Measurements from ENCODE around the gene MAN2A1. TPM values are rescaled to one million over a fixed set of nuclear protein-coding genes. Genes with fewer than 3 reads are reported as not detected.

The MAN2A1 gene
- total RNA-seq, 1 donor from 2014 or later, result 21.3 TPM

- H3K4me1 Mint-ChIP-seq, result no peaks in the 10 kb centered on the region
- no peak overlapping the region for H3K4me3 Mint-ChIP-seq
- H3K36me3 Mint-ChIP-seq, result peaks cover 13% of the 10 kb centered on the region
- no peaks in the 10 kb centered on the region for H3K27me3 Mint-ChIP-seq (ENCODE audit: low read depth)
- TF ChIP-seq, protein P1, sequence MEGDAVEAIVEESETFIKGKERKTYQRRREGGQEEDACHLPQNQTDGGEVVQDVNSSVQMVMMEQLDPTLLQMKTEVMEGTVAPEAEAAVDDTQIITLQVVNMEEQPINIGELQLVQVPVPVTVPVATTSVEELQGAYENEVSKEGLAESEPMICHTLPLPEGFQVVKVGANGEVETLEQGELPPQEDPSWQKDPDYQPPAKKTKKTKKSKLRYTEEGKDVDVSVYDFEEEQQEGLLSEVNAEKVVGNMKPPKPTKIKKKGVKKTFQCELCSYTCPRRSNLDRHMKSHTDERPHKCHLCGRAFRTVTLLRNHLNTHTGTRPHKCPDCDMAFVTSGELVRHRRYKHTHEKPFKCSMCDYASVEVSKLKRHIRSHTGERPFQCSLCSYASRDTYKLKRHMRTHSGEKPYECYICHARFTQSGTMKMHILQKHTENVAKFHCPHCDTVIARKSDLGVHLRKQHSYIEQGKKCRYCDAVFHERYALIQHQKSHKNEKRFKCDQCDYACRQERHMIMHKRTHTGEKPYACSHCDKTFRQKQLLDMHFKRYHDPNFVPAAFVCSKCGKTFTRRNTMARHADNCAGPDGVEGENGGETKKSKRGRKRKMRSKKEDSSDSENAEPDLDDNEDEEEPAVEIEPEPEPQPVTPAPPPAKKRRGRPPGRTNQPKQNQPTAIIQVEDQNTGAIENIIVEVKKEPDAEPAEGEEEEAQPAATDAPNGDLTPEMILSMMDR (IDR thresholded peaks at IDR 0.05; ENCODE audit: unreplicated experiment), result no peak
- DNase-seq (ENCODE audit: low spot score in 2 of 2, unreplicated experiment in 2 of 2), result no peak
- peaks cover 5% of the 10 kb centered on the region for H3K9me3 Mint-ChIP-seq
- H3K27ac Mint-ChIP-seq, result no peak overlapping the region
Observed at GRCh38 chr5:109784687-109785086, 95.0 kb downstream of the MAN2A1 start.

GRCh38 chr5:109786206-109786855 is 96.6 kb downstream of the MAN2A1 start:
- no peak overlapping the region for H3K4me3 Mint-ChIP-seq
- H3K36me3 Mint-ChIP-seq, result peaks cover 12% of the 10 kb centered on the region
- DNase-seq (ENCODE audit: low spot score in 2 of 2, unreplicated experiment in 2 of 2), result no peak
- H3K27ac Mint-ChIP-seq, result no peak overlapping the region
- TF ChIP-seq, protein P1 (IDR thresholded peaks at IDR 0.05; ENCODE audit: unreplicated experiment), result no peak
- H3K4me1 Mint-ChIP-seq, result no peaks in the 10 kb centered on the region
- peaks cover 5% of the 10 kb centered on the region for H3K9me3 Mint-ChIP-seq
- no peaks in the 10 kb centered on the region for H3K27me3 Mint-ChIP-seq (ENCODE audit: low read depth)

DNA sequence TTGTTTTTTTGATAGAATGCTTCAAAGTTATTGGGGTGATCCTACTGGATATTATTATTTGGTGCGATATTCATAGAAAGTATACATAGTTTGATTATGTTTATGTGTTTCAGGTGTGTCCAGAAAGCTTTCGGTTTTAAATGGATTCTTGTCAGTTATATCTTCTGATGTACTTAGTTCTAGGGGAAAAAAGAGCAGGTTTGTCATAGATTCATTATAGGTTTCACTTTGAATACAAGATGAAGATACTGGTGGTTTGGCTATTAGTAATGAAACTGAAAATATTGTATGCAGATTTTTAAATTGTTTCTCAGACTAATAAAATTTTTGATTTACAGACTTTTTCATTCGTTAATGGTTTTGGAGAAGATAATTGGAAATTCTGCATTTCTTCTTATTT is 98.9 kb downstream of the MAN2A1 start:
- no peak for DNase-seq (ENCODE audit: low spot score in 2 of 2, unreplicated experiment in 2 of 2)
- no peaks in the 10 kb centered on the region for H3K27me3 Mint-ChIP-seq (ENCODE audit: low read depth)
- TF ChIP-seq, protein P1 (IDR thresholded peaks at IDR 0.05; ENCODE audit: unreplicated experiment), result no peak
- H3K36me3 Mint-ChIP-seq, result peaks cover 27% of the 10 kb centered on the region
- no peaks in the 10 kb centered on the region for H3K4me1 Mint-ChIP-seq
- H3K27ac Mint-ChIP-seq, result no peak overlapping the region
- H3K4me3 Mint-ChIP-seq, result no peak overlapping the region
- peaks cover 12% of the 10 kb centered on the region for H3K9me3 Mint-ChIP-seq

GRCh38 chr5:109792613-109793012 is 102.9 kb downstream of the MAN2A1 start:
- no peaks in the 10 kb centered on the region for H3K4me1 Mint-ChIP-seq
- TF ChIP-seq, protein P1 (IDR thresholded peaks at IDR 0.05; ENCODE audit: unreplicated experiment), result no peak

GRCh38 chr5:109803854-109804253 is 114.1 kb downstream of the MAN2A1 start:
- DNase-seq (ENCODE audit: low spot score in 2 of 2, unreplicated experiment in 2 of 2), result no peak
- Mint-ChIP-seq H3K9me3 (peaks cover 12% of the 10 kb centered on the region), H3K4me1 (no peaks in the 10 kb centered on the region), H3K27me3 (ENCODE audit: low read depth) (no peaks in the 10 kb centered on the region), H3K27ac (no peak overlapping the region), H3K4me3 (no peak overlapping the region), H3K36me3 (peaks cover 14% of the 10 kb centered on the region)
- TF ChIP-seq, protein P1 (IDR thresholded peaks at IDR 0.05; ENCODE audit: unreplicated experiment), result no peak

More at GRCh38 chr5:109792613-109793012, 102.9 kb downstream of the MAN2A1 start:
- Mint-ChIP-seq H3K9me3 (peaks cover 16% of the 10 kb centered on the region), H3K4me3 (no peak overlapping the region), H3K27me3 (ENCODE audit: low read depth) (no peaks in the 10 kb centered on the region), H3K36me3 (peaks cover 37% of the 10 kb centered on the region), H3K27ac (no peak overlapping the region)
- no peak for DNase-seq (ENCODE audit: low spot score in 2 of 2, unreplicated experiment in 2 of 2)
